ENCODE data around the gene HYAL2.
"Not testable (repeated sequence)": the region's sequence is repeated elsewhere in the genome, so short reads cannot be mapped to it uniquely, and the experiment has no call there.

HYAL2 gene

DNA sequence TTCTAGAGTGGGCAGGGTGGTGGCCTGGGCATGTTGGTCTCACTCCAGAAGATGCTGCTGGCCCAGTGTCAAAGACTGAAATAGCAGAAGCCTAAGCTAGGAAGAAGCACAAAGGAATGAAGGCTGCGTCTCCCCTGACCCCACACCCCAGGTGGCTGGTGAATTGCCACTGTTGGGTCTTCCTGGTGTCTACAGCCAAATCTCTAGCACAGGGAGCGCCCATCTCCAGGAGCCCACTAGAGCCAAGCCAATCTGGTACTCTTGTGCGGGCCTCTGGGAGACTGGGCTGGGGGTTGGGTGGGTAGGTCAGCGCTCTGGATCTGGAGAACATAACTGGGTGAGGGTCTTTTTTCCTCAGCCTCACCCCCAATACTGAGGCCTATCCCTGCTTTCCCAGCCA is 4.6 kb upstream of the HYAL2 start:
- DNase-seq = no peak

DNA sequence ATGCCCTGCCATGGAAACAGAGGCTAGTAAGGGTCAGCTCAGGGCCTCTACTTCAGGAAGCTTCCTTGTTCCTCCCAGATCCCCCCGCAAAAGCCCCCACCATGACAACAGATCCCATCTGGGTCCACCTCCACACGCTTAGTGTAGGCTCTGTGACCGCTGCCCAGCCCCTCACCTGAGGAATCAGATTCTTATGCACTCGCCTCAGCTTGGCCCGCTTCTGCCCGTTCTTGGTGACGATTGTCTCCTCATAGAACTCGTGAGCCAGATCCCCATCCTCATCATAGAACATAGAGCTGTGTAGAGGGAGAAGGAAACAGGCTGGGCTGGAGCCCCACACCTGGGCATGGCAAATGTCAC is 3.6 kb upstream of the HYAL2 start:
- DNase-seq = no peak

DNA sequence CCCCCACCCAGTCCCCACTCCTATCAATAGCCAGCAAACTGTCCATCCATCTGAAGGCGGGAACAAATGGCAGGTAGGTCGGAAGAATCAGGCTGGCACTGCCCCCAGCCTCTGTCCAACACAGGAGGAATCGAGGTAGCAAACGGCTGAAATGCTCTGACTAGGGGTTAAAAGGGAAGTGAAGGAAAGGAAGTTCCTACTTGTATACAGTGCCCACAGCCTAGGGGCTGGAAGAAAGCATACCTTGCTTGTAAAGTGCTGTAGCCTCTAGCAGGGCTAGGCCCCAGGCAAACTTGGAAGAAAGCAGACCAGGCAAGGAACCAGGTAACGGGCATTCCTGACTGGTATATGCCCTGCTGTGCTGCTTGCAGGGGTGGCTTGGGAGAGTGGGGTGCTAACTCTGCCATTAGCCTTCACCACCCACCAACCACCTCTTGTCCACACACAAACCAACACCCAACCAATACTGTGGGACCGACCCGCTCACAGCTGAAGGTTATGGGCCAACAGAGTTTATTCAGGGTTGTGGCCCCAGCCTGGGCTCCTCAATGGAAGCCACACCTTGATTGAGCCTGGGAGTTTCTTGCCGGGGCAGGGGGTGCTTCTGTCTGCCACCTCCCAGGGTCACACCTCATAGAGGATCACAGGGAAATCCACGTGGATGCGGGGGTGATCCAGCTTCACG is 3.1 kb upstream of the HYAL2 start:
- DNase-seq = no peak

DNA sequence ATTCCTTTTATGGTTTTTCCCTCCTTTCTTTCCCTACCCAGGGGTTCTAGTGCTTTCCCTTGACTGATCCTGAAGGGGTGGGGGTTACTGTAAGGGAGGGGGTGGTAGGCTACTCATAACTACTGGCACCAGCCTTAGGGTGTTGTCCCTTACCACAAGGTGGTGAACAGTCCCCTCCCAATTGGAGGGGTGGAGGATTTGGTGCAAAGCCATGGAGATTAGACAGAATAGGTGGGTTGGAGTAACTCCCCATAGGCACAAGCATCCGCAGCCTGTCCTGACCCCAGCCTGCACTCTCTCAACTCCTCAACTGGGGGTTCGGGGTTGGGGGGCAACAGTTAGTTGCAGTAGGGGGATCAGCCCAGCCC is 2.6 kb upstream of the HYAL2 start:
- no peak for DNase-seq

DNA sequence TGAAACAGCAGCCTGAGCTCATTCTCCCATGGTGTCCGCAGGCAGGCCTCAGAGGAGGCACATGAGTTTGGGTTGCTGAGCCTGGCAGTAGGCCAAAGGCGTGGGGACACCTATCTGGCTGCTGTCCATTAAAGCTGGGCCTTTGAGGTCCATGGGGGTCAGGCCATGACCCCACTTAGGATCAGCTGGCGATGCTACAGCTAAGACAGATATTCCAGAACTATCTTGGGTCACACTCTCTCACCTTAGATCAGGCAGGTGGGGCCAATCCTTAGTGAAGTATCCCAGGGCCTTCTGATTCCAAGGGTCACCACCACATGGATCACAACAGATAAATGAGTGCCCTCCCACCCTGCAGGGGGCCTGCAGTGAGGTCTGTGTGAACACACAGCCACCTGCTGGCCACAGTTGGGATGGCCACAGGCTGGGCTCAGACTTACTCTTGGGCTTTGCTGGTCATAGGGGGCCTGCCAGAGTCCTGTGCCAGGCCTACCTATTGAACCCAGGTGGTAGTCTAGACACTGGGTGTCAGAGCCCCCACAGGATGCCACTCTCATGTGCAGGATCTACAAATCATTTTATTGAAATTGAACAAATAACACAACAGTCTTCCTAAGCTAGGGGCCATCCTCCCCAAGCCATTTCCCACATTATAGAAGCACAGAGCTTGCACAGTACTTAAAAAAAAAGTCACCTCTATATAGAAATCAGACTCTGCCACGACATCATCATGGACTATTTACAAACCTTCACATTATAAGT is 2.0 kb upstream of the HYAL2 start:
- peak; percentile 47 for DNase-seq

DNA sequence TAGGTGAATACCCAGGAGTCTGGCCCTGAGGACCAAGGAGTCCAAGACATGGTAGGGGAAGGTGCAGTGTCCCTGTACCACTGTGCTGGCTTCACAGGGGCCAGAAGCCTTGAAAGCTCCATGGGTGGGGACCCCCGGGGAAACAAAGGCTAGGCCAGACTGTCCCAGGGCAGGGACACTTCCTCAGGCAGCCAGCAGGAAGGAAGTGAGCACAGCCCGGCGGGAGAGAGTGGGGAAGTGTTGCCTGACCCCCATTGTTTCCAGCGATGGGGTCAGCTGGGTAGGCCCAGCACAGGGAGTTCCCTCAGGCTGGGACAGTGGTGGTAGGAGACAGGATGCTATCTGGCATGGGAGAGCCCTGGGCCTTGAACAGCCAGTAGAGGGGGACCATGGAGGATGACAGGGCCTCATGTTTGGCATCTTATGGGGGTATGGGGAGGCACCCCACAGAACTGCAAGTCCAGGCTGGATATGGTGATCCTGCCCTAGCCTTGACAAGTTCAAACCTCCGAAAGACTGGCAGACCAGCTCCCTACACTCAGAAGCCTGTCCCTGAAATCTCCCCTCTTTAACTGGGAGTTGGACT is 1.2 kb upstream of the HYAL2 start:
- no peak for DNase-seq

DNA sequence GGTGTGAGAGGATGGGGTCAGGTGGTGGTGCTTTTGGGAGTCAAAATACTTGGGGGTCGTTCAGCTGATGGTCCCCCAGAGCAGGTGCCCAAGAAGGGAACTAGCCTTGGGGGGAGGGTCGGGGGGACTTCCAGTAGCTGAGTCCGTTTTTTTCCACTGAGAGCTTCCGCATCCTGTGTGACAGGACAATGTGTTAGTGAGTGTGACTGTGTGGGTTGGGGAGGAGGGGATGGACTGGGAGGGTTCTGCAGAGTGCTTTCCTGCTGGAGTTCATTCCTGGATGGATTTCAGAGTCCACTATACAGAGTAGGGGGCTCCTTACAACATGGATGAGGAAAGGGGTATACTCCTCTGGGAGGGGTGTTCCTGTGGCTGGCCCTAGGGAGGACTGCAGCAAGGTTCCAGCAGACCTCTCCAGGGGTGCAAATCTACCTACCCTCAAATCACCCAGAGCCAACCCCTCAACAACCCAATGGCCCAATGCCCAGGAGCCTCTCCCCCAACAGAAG is 601 bp upstream of the HYAL2 start:
- DNase-seq = no peak

DNA sequence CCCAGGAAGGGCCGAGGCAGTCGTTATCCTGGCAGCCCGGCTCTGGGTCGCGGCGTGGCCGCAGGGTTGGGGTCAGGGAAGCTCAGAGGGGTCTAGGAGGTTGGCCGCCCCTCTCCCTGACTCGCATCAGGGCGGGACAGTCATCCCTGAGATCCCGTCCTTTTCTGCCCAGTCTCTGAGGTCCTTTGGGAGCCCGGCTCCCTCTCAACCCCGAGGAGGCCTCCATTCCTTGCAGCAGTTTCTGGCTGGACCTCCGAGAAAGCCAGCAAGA is 495 bp downstream of the HYAL2 start:
- no peak for DNase-seq

DNA sequence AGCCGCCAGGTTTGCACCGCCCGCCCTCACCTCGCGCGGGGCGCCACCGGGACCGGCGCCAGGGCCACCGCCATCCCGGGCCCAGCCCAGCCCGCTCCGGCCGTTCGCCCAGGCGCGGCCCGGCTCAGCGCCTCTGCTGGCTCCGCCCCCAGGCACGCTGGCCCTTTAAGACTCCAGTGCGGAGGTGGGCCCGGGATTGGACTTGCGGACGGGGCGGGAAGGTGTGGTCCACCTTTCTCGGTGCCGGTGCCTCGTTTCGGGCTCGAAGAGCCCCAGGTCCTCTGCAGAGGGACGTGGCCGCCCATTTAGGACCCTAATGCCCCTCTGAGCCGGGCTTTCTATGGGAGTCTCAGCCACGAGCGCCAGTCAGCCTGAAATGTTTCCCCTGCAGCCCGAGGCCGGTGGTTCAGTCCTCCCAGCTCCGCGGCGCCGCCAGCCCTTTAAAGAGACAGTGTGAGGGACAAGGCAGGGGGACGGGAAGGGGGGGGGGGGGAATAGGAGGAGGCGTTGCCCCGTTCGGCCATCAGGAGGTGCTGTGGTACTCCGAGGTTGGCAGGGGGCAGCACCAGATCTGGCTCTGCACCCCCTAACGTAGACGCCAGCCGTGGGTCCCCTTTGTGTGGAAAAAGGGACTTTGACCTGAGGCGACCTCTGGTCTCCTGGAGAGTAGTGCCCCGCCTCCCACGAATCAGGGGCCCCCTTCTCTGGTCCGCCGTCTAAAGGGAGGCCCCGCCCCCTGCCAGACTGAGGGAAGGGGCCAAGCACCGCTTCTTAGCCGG is 1.0 kb downstream of the HYAL2 start:
- peak; percentile 81 for DNase-seq

DNA sequence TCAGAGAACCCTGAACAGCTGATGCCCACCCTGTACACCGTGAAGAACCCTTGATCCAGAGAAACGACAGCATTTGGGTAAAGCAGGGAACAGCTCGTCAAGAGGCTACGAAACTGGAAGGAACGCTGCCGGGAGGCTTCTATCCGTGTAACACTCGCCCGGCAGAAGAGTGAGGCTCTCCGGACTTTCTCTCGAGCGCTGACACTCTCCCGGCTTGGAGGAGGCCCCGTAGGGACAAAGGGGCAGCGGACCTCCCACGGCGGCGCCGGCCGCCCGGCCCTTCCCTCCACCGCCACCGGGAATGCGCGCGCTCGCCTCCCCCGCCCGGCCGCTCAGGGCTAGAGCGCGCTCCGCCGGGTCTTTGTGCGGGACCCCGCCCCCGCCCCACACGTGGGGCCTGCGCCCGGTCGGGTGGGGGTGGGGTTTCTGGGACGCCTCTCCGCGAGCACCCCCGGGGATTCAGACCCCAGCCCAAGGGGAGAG is 1.7 kb downstream of the HYAL2 start:
- no peak for DNase-seq

DNA sequence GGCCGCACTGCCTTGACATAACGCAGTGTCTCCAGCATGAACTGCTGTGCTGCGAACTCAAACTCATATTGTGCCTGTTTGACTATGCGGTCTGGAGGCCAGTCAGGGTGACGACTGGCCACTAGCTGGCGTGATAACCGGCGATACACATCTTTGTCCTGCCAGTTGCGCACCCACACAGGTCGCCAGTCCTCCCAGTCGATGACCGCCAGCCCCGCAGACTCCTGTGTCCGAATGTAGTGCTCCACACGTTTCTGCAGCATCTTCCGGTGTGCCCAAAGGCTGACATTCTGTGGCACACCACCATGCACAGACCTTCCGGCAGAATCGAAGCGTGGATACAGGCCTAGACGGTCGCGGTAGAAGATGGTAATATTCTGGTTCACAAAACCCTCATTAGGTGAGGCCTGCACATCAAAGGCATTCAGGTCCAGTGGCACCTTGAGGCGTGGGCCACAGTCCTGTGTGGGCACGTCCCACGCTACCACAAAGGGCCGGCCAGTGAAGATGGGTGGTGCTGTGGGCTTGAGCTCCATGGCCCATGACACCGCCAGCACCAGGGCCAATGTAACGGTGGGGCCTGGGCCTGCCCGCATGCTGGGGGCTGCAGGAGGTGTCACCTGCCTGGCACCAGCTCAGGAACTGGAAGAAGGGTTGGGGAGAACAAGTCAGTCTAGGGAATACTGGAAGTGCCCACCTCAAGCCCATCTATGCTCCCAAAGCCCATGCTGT is 2.5 kb downstream of the HYAL2 start:
- no peak for DNase-seq

DNA sequence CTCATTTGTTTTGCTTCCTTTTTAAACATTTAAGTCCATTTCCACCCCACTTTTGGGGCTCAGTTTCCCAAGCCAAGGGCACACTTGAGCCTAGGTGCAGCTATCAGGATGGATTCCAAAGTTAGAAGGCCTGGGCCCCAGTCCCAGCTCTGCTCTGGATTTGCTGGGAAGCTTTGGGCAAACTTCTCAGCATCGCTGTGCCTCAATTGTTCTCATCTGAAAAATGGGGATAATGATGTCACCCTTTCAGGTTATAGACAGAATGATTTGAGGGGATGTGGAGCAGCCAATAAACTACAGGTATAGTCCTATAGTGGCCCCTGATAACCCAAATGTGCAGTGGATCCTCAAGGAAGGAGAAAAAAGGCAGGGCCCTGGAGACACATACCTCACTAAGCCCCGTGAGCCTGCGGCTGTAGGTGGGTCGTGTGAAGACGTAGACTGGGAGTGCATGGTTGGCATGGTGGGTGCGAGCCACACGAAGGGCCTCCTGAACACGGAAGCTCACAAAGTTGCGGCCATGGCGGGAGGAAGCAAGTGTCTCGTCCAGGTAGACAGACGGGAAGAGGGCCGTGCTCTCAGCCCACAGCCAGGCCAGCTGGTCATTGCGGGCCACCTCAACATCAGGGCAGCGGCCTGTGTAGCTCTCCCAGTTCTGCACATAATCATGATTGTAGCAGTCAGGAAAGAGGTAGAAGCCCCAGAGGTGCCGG is 3.2 kb downstream of the HYAL2 start:
- DNase-seq = no peak

DNA sequence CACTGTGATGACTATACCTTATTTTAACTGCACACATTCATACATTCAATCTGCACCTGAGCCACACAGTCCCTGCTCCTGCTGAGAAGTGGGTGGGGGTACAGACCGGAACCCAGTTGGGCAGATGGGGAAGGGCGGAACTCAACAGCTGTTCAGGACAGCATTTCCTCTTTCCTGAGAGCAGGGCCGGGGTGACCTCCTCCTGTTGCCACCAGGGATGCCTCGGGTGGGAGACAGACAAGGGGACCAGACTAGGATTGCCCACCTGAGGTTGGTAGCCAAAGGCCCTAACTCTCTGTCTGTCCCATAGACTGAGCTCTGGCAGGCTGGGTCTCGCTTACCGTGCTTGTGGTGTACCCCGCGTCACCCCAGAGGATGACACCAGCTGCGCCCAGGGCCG is 3.9 kb downstream of the HYAL2 start:
- DNase-seq = no peak

DNA sequence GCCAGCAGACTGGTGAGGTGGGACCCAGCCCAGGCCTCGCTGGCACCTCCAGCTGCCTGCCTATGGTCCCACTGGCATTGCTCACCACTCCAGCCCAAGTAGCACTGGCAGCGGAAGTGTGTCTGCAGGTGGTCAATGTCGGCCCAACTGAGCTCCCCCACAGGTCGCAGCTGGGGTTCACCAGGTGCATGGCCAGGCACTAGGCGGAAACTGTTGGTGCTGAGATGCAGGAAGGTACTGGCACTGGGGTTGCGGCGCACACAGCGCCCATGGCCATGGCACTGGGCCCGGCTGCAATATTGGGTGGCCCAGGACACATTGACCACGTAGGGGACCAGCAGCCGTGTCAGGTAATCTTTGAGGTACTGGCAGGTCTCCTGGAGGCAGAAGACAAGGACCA is 4.4 kb downstream of the HYAL2 start:
- DNase-seq = no peak

DNA sequence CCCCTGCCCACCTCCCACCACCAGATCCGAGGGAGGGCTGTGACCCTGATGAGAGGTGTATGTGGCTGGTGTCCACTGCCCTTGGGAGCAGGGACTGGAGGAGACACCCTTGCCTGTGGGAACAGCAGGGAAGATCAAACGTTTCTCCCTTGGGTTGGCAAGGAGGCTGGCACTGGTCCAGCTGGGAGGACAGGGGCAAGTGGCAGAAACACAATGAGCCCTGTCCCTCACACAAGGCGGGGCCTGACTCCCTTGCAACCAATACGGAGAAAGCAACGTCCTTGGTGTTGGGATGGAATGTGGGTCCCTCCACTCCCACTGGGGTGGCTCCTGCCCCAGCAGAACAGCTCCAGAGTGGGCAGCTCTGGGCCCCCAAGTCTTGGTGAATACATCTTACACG is 5.2 kb downstream of the HYAL2 start:
- DNase-seq = no peak

DNA sequence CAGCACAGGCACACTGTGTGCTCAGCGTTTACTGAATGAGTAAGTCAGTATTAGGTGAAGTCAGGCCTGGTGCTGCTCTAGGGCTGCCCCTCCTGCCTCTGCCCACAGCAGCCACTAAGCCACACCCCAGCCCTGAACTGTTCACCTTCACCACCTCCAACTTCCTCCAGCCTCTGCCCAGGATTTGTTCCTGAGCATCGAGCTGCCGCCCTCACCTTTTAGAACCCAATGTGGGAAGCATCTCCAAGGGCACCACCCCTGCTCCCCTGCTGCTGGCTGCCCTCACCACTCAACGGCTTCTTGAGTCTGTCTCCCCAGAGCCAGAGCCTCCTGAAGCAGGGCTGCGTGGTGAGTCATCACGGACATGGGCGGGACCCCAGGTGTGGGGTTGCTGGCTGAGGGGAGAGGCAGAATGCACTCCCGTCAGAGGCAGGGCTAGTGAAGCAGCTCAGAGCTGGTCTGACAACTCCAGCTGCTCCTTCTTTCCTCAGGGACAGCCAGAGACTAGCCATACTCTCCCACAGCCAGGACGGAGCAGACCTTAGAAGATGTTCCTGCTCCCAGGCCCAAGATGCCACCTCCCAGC is 5.8 kb downstream of the HYAL2 start:
- peak; percentile 82 for DNase-seq

DNA sequence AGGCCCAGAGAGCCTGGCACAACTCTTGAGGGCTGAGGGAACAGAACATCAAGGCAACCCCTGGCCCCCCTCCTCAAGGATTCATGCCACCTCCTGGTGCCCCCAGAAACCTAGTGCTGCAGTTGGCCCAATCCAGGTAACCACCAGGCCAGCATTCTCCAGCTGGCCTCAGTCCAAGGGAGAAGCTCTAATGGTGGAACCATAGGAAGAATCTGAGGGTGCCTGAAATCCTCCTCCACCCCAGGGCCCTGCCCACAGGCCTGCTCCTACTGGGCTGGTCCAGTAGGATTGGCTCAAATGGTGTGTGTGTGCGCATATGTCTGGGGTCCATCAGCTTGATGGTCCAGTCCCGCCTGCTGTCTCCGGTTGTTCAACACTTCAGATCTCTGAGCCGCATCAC is 7.7 kb downstream of the HYAL2 start:
- no peak for DNase-seq

DNA sequence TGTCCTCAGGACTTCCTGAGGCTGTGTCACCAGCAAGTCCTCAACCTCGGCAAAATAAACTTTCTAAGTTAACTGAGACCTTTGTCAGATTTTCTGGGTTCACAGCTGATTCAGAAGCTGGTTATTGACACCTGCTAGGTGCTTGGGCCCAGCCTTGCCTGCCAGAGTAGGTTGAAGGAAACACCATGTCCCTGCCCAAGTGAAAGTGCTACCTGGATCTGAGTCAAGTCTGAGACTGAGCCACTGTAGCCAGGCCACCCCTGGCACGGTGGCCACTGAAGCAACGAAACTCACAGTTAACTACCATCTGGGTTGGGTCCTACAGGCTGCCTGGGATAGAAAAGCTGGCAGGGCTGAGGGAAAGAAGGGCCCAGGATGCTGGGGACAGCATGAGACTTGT is 8.2 kb downstream of the HYAL2 start:
- no peak for DNase-seq

DNA sequence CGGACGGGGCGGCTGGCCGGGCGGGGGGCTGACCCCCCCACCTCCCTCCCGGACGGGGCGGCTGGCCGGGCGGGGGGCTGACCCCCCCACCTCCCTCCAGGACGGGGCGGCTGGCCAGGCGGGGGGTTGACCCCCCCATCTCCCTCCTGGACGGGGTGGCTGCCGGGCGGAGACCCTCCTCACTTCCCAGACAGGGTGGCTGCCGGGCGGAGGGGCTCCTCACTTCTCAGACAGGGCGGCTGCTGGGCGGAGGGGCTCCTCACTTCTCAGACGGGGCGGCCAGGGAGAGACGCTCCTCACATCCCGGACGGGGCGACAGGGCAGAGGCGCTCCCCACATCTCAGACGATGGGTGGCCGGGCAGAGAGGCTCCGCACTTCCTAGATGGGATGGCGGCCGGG is 10.5 kb downstream of the HYAL2 start:
- DNase-seq = not testable (repeated sequence)

DNA sequence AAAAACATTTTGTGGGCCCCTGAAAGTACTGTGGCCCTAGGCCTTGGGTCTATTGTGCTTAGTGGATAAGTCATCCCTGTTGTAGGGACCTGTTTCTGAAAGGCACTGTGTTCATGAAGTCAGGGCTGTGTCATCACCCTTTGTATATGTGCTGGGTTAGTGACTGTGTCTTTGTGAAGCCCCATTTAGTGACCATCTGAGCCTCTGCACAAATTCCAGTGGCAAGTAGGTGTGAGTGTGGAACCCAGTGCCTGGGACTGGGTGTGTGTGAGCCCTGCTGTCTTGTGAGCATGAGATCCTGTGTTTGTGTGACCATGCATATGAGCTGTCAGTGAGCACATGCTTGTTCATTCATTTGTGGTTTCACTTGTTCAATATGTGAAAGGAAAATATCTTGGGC is 17.9 kb downstream of the HYAL2 start:
- no peak for DNase-seq

DNA sequence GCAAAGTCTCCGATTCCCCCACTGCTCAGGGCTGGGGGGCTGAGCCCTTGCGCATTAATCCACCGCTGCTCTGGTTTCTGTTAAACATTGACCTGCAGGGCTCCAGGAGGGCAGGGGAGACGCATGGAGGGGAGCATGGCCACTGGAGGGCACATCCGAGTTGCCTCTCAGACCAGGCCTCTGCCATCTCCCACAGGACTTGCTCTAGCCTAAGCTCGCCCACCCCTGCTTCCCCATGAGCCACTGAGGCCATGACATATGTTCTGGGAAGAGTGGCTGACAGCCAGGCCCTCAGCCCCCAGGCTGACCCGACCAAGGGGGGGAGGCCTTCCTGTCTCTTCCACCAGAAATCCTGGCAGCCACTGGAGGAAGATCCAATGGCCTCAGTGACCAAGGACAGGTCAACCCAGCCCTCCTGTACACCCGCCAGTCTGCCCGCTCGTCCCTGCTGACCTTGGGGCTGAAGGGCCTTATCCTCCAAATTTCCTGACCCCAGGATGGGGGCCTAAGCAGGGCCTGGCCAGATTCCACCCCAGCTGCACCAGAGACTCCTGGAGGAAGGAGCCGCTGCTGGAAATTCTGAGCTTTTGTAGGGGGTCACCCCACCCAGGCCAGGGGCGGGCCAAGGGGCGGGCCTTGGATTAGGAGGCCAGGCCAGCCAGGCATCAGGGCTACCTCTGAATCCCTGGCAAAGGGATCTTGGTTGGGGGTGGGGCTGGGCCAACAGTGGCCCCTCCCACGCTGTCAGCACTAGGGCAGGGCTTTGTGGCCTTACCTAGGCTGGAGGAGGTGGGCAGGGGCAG is 19.3 kb downstream of the HYAL2 start, which contains the start of gene HYAL1:
HYAL1 (minus strand) TSS at position 562 of the 803 bp plus-strand sequence. CDS start 618 bp downstream, outside the sequence.
- no peak for DNase-seq

All from activated effector memory CD4-positive, alpha-beta T cell treated with Interleukin-2 at 50 U/mL for 16 hours (primary cell).